Ovary (tissue), 3 donors: ENCODE data around the gene NUP85.

ENCODE experiments used
- CTCF ChIP-seq, 3 donors: fragments of 450-650 bp in 2 of 3; fragments of 200-600 bp in 1 of 3; IDR thresholded peaks; one replicate each; pipeline versions ENCODE4 v1.5.1 to v1.8.0; 2016 to 2022; ENCODE audit warnings: antibody characterized with exemption in 3 of 3, mild to moderate bottlenecking in 1 of 3
- EP300 ChIP-seq: sonication (generic); formaldehyde crosslinking; IDR thresholded peaks from one replicate; pipeline ENCODE4 v1.6.1; 2017; ENCODE audit warnings: antibody characterized with exemption
- donor health status: DM: no; HTN: no; CAD: no.

- no peak for TF ChIP-seq CTCF (IDR thresholded peaks at IDR 0.05)
- TF ChIP-seq EP300, result no peak
Measured at GRCh38 chr17:75183999-75184884, 21.2 kb upstream of the NUP85 start.
